GM19397 (cell line): ENCODE results near the gene DSCAM.
"Not testable (repeated sequence)": the region's sequence is repeated elsewhere in the genome, so short reads cannot be mapped to it uniquely, and the experiment has no call there.

Experiments used
- ATAC-seq: cut with Tn5 transposase; IDR thresholded peaks from one replicate; pipeline ENCODE4 v1.9.1; 2021; ENCODE audit warnings: mild to moderate bottlenecking, moderate library complexity; ENCODE audit not compliant: unreplicated experiment

DSCAM gene

DNA sequence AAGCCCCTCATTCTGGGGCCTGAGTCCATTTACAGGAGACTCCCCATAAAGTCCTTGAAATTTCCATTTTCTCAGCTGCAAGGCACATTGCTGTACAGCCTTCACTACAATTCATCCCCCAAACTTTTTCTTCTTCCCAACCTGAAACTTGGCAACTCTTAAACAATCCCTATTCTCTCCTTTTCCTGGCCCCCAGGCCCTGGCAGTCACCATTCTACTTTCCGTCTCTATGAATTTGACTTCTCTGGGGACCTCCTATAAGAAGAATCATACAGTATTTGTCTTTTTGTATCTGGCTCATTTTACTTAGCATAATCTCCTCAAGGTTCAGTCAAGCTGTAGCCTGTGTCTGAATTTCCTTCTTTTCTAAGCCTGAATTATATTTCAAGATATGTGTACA lies 646.8 kb downstream of the DSCAM start:
- ATAC-seq: no peak

DNA sequence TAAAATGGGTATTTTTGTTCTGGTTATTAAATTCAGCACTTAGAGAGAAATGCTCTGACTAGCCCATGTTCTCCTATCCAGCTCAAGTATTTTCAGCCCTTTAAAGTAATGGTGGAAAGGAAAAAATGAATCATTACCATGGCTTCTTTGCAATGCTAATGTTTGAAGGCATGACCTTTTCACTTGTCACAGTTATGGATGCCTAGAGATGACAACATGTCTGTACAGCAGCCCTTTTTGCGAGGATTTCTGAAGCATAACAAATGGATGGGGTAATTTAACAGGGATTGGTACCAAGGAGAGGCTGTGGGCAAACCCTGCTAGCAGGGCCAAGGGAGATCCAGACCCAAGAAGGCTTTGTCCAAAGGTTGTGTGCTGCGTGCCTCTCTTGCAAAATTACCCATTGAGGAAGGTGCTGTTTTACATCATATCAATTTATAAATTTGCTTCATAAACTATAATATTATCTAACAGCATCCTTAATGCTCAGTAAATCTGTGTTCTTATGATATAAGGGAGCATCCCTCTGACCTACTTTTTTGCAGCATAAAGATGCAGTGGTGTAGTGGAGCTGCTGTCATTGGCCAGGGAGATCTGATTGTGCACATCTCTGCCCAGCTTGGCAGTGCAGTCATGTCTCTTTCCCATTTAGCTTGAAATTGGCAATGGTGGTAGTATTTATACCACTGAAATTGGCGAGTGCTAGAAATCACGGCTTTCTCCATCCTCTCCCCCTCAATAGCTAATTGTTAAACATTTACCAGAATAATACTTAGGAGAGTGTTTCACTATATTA lies 652.6 kb downstream of the DSCAM start:
- no peak for ATAC-seq

DNA sequence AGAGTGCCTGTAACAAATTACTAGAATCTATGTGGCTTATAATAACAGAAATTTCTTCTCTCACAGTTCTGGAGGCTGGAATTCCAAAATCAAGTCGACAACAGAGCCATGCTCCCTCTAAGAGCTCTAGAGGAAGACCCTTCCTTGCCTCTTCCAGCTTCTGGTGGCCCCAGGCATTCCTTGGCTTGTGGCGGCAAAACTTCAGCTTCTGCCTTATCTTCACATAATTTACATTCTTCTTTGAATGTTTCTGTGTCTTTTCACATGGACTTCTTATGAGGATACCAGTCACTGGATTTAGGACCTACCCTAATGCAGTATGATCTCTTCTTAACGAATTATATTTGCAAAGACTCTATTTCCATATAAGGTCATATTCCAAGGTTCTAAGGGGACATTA lies 655.3 kb downstream of the DSCAM start:
- no peak for ATAC-seq

DNA sequence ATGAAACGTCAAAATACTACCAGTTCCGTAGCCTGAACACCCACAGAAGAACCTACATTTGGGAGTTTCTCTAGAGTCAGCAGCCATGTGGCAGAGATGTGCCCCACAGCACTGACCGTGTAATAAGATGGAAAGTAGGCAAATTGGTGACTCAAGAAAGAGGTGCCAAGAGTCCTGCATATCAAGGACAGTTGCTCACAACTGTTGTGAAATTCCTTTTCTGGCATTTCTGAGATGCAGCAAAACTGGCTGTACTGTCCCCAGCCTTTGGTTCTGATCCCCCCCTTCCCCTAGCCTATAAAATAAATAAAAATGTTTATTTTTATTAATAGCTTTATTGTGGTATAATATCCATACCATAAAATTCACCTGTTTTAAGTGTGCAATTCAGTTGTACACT lies 655.8 kb downstream of the DSCAM start:
- ATAC-seq: no peak

DNA sequence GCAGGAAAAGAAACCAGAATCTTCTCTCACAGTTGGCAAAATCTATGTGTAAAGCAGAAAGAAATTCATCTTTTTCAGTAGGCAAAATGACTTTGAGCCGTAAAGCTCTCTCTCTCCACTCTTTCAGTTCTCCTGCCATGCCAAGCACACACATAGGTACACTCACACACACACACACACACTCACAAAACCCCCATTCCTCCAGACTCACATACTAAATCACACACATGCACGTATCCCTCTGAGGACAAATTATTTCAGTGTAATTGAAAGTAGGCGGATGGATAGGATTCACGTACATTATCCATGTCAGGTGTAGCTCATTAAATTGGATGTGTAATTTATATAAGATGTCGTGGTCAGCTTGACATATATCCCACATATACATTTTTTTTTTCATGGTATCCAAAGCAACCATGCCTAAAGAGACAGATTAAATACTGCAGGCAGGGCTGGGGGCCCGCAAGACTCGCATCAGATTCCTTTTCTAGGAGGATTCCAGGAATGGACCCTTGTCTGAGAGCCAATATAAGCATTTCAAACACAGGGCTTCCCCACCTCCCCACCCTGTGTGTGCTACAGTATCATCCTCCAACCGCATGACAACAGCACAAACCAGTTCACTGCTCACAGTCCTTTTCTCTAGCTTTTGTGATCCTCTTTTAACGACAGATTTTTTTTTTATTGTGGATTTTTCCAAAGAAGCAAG lies 658.9 kb downstream of the DSCAM start:
- ATAC-seq: no peak

DNA sequence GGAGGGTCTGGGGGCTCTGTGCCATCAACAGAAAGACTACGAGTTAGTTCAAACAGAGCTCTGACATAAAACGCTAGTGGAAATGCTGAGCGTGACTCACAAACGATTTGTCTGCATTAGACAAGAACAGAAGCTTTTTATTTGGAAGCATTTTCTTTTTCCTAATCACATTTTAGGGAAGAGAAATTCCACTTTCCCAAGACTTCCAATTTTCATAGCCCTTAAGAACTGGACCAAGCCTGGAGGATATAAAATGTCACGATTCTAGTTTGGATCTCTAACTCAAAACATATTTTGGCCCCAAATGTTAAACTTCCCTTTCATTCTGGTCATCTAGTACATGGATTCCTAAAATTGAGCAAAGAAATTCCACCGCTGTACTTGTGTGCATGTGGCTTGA lies 659.7 kb downstream of the DSCAM start:
- no peak for ATAC-seq

DNA sequence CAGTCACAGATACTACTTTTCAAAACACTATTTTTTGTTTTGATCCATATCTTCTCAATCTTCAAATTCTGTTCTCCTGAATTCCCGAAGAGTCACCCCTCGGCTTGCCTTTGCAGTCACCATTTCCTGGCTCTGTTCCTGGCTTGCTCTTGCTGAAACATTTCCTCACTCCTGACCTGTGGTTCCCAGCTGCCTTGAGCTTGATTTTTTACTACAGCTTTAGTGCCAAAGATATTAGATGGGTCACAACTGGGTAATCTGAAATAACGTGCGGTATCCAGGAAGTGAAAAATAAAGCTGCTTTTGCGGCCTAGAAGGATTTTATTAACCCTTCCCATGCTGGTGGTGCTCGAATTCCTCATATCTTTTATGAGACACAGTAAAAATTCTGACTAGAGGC lies 660.9 kb downstream of the DSCAM start:
- ATAC-seq: no peak

DNA sequence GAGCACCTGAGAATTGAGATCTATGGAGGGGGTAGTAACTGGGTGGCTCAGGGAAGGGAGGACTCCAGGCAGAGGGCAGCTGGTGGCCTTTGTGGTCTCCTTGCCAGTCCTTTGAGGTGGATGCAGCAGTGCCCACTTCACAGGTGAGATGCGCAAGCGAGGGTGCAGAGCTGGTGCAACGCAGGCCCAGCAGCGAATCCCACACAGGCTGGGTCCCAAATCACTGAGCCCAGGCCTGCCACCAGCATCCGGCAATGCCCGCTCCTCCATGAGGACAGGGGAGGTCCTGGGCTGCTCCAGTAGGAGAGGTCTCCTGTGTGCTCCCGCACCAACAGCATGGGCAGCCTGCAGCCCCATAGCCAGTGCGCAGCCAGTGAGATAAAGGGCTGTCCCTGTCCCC lies 661.8 kb downstream of the DSCAM start:
- no peak for ATAC-seq

DNA sequence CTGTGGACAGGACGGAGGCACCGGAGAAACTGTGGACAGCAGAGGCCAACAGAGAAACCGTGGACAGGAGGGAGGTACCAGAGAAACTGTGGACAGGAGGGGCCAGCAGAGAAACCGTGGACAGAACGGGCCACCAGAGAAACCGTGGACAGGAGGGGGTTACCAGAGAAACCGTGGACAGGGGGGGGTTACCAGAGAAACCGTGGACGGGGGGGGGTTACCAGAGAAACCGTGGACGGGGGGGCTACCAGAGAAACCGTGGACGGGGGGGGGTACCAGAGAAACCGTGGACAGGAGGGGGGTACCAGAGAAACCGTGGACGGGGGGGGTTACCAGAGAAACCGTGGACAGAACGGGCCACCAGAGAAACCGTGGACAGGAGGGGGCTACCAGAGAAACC lies 664.5 kb downstream of the DSCAM start:
- not testable (repeated sequence) for ATAC-seq

DNA sequence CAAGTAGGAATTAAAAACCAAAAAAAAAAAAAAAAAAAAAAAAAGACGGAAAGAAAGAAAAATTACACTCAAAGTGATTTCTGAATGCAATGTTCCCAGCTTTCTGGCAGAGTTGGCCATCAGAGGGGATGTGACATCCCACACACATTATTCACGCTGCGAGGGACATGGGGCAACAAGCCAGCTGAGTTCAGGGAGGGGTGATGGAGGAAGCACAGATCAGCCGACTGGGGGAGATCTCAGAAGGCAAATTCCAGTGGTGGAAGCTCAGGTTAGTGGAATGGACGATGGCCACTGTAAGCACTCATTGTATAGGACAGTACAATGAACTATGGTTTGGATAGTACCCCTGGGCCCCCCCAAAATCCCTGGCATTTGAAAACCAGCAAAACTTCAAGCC lies 667.8 kb downstream of the DSCAM start:
- no peak for ATAC-seq

DNA sequence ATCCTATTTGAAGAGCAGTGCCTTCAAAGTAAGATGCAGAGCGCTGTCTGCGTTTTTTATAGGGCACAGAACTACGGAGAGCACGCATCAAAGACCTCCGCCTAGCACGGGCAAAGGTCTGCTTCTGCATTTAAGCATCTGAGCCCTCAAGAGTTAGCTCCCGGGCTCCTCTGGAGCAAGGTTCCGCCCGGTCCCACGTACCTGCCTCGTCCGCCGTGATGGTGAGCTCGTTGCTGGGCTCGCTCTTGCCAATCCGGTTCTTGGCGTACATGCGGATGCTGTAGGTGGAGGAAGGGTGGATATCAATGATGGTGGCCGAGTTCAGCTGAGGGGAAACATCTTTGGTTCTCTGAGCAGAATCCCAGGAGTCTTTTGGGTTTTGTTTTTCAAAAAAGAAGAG lies 668.2 kb downstream of the DSCAM start:
- ATAC-seq: no peak

DNA sequence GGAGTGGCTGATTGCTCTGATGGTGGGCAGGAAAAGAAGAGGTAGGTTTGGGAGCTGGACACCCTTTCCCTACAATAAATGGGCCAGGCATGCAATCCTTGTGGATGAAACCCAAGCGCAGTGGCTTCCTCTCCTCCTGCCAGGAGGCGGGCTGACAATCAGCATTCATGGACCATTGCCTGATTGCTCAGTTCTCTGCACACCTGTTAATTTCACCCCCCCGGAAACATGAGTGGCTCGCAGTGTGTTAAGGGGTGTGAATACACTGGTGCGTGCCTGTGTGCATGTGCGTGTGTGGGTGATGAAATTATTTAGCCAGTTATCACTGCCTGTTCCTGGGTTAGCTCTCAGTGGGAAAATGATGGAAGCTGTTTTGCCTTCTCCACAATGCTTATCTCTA lies 669.0 kb downstream of the DSCAM start:
- ATAC-seq: no peak

DNA sequence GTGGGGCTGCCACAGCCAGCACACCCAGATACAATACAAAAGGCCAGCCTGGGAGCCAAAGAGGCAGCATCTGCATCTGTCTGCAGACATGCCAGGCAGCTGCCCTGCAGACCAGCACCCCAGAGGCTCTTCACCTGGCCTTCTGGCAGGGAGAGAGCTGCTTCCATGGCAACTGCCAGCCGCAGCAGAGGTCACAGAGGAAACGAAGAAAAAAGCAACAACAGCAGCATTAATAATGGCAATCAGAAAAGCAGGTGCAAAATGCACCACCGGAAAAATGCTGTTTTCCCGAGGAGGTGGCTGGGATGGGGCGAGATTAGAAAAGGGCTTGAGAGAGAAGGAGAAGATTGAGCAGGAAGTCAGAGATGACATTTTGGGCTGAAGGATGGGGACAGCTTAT lies 670.2 kb downstream of the DSCAM start:
- no peak for ATAC-seq

DNA sequence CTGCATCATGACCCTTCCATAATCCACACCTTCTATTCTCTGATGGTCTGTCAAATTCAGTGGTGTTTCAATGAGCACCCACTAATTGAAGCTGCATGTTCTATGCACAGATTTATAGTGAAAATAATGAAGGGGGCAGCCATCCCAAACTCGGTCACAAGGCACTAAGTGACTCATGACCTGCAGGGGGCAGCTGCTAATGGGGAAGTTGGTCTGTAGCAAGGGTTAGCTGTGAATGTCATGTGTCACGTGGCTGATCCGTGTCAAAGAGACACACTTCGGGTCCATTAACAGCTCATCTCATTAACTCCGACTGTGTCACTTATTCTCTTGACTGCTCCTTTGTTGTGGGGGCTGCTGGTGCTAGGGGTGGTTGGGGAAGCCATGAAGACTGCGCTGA lies 673.1 kb downstream of the DSCAM start:
- no peak for ATAC-seq

DNA sequence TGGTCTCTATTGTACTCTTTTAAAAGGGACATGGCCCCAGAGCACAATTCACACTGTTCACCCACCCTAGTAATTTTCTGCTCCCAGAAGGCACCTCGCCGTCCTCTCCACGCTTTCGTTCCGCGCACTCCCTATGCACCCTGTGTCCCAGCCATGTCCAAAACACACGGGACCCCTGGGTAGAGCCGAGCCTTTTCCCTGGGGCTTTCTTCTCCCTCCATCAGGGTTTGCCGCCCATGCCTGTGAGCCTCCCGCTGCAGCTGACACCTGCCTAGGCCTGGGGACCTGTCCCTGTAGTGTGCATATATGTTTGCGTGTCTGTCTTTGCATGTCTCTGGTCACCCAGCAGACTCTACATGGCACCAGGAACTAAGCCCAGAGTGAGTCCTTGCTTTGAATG lies 677.0 kb downstream of the DSCAM start:
- ATAC-seq: no peak

DNA sequence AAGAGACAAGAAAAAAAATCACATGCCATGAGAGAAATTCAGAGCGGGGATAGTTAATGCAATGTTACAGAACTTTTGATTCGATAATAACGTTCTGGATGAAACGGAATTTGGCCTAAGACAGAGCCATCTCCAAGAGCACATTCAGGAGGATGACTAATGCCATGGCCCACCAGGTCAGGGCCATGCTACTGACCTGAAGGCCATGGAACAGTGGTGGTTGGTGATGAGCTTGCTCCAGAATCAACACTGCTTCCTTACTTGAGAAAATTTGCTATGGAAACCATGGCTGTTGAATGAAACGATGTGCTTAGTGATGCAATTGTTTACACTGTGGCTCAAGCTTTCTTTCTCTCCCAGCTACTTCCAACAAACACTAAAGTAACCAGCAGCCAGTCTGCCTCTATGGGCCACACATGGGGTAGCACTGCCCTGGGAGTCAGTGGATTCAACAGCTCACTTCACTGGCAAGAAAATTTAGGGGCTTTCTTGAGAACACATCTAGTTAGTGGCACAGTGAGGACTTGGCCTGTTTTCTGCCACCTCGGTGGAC lies 680.6 kb downstream of the DSCAM start:
- ATAC-seq: no peak

DNA sequence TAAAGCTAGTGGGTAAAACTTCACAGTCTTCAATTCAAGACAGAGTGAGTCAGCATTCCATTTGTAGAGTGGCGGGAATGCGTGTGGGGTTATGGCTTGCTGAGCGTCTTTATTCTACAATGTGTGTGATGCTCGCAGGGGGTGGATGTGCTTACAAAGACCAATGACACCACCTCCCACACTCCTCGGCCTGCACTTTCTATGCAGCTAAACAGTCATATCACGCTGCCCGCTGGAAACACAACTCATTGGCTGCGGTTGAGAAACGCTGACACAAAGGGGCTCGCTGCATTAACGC lies 681.2 kb downstream of the DSCAM start:
- no peak for ATAC-seq

DNA sequence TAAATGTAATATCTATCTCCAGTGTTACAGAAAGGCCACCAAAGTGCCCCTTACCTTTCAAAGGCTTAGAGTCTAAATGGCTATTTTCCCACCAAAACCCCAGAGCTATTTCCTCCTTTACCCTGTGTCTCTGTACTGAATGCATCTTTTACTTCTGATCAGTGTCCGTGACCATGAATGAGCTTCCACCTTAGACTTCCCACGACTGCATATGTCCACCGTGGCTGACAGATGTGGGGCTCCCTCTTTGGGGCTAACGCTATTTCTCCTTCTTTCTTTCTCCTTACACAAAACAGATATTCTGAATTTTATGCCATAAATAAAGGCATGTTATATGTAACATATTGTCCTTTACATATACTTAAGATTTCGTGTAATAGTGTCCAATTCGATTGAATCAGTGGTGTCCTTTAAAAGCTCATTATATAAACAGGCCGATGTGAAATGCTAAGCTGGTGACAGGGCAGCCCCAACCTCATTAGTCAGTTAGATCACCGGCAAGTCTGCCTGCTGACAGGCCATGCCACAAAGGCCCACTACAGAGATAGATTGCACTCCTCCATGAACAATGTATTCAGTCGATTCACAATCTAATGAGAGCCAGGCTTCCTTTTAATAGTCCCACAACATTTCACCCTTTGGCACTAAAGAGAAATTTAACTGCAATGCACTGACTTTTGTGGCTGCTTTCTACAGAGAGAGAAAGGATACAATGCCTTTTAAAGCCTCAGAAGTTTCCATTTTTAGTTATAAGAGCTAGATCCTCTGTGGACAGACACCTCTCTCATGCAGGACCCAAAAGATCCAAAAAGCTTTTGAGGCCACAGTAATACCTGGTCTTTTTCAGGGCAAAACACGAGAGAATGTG lies 681.8 kb downstream of the DSCAM start:
- no peak for ATAC-seq

DNA sequence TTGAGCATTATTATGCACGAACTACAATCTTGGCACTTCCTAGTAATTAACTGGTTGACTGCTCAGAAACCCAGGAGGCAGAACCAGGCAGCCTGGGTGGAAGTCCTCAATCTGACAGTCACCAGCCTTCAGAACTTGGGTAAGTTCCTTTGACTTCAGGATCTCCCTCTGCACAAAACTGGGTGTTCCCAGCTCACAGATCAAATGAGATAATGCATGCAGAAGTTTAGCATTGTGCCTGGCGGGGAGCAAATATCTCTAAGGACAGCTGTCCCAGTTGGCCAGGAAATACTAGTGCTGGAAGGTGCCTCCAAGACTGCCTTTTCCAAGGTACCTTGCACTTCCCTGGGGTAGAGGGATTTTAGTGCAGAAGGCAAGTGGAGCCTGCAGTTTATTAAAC lies 684.9 kb downstream of the DSCAM start:
- no peak for ATAC-seq

DNA sequence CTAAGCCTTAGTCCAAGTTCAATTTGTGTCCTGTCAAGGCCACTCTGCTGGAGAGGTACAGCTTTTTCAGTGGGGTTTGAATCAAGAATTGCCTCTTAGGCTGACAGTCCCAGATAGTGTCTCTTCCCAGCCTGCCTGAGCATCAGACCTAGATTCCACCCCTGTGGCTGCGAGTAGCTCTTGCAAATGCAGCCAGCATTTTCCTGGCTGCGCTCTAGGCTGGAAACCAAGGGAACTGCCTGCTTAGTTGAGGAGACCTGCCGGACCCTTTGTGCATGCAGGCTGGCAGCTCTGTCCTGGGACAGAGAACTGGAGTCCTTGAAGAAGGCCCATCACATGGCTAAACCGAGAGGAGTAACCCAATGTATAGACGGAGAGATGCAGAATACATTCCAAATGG lies 686.0 kb downstream of the DSCAM start:
- no peak for ATAC-seq

DNA sequence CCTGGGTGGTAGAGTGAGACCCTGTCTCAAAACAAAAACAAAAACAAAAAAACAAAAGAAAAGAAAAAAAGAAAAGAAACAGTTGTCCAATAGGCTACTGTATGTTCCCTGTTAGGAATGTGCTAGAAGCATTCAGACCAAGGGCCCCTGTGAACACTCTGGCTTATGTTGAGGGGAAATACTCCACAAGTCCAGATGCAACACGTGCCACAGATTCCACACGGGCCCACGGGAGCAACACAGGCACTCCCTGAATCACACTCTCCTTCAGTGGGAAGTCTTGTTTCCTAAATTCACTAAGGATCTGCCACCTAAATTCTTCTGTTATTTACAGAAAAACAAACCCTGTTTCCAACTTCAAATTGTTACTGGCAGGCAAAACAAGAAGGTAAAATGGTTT lies 688.6 kb downstream of the DSCAM start:
- ATAC-seq: no peak

DNA sequence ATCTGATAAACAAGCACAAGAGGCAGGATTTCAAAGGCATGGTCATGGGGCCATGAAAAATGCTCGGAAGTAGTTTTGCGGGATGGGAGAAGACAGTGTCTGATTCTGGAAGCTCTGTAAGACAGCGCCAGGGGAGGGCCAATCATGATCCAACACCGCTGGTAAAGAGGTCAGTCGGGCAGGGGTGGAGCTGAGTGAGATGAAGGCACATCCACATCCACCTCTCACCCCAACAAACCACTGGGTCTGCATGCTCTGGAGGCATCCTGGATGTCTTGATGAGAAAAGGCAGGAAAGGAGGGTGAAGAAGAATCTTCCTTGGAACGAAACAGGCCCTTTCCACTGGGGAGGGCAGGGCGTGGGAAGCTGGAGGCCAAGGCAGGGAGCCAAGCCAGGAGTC lies 691.4 kb downstream of the DSCAM start:
- no peak for ATAC-seq
